SK-N-SH (cell line): ENCODE results near the gene TBX15.

Experiments used
- CTCF ChIP-seq: fragments of 200-600 bp; sonication (generic); IDR thresholded peaks from 2 replicates; pipeline ENCODE4 v1.6.1; 2017; ENCODE audit warnings: antibody characterized with exemption, mild to moderate bottlenecking, moderate library complexity
- NRF1 ChIP-seq: IDR thresholded peaks from 2 replicates; pipeline ENCODE4 v1.6.1; 2012; ENCODE audit warnings: low read depth, mild to moderate bottlenecking, low read length
- POLR2AphosphoS5 ChIP-seq: IDR thresholded peaks from 2 replicates; pipeline ENCODE4 v1.6.1; 2012; ENCODE audit warnings: low read depth, low read length
- RCOR1 ChIP-seq: fragments of 150-350 bp; IDR thresholded peaks from 2 replicates; pipeline ENCODE4 v1.6.1; 2017; ENCODE audit warnings: antibody characterized with exemption, low read length
- RFX5 ChIP-seq: IDR thresholded peaks from 2 replicates; pipeline ENCODE4 v1.6.1; 2012; ENCODE audit warnings: mild to moderate bottlenecking, improper control_type of control experiment, low read length

GRCh38 chr1:119004129-119004527 lies 16.0 kb upstream of the TBX15 start:
- TF ChIP-seq POLR2AphosphoS5, result no peak
- TF ChIP-seq RCOR1, result no peak
- TF ChIP-seq CTCF, result no peak
- no peak for TF ChIP-seq RFX5
- TF ChIP-seq NRF1, result no peak
